SW 1271 (cell line): ENCODE results near the gene PRR23E.

ENCODE experiments used
- DNase-seq, 2 experiments: peaks; one replicate each; lab custom pipeline; 2025; lab: John Stamatoyannopoulos, UW

The PRR23E gene

GRCh38 chr3:127209840-127210653, 17.1 kb downstream of the PRR23E start:
- DNase-seq, result no peak

GRCh38 chr3:127210654-127210943, 17.7 kb downstream of the PRR23E start:
- no peak for DNase-seq

- DNase-seq, result no peak
Measured at GRCh38 chr3:127211118-127212060, 18.5 kb downstream of the PRR23E start.

- DNase-seq, result no peak
Measured at GRCh38 chr3:127212231-127212630, 19.3 kb downstream of the PRR23E start.

- DNase-seq, result no peak
Measured at GRCh38 chr3:127212711-127213110, 19.8 kb downstream of the PRR23E start.

GRCh38 chr3:127213381-127213918, 20.5 kb downstream of the PRR23E start:
- no peak for DNase-seq

GRCh38 chr3:127214975-127215374, 22.0 kb downstream of the PRR23E start:
- DNase-seq, result no peak

- no peak for DNase-seq
Measured at GRCh38 chr3:127215714-127216414, 22.9 kb downstream of the PRR23E start.

GRCh38 chr3:127216415-127217261, 23.7 kb downstream of the PRR23E start:
- DNase-seq, result no peak

- peak in 1 of 2 experiments; percentile 58 for DNase-seq
Measured at GRCh38 chr3:127217596-127218453, 24.9 kb downstream of the PRR23E start.

- no peak for DNase-seq
Measured at GRCh38 chr3:127218454-127218922, 25.6 kb downstream of the PRR23E start.

- DNase-seq, result no peak
Measured at GRCh38 chr3:127220497-127220896, 27.6 kb downstream of the PRR23E start.

- no peak for DNase-seq
Measured at GRCh38 chr3:127221037-127221436, 28.1 kb downstream of the PRR23E start.

GRCh38 chr3:127221446-127222035, 28.6 kb downstream of the PRR23E start:
- DNase-seq, result no peak

- DNase-seq, result no peak
Measured at GRCh38 chr3:127222163-127222562, 29.2 kb downstream of the PRR23E start.

GRCh38 chr3:127222664-127223063, 29.7 kb downstream of the PRR23E start:
- no peak for DNase-seq

GRCh38 chr3:127224118-127224517, 31.2 kb downstream of the PRR23E start:
- no peak for DNase-seq

GRCh38 chr3:127226457-127226856, 33.5 kb downstream of the PRR23E start:
- peak; percentile 25 to 80 for DNase-seq

GRCh38 chr3:127226946-127227842, 34.3 kb downstream of the PRR23E start:
- DNase-seq, result peak in 1 of 2 experiments; percentile 62
